Measurements from ENCODE around the gene DDX10. TPM values are rescaled to one million over a fixed set of nuclear protein-coding genes. Genes with fewer than 3 reads are reported as not detected.
A peak's percentile ranks its signal among the peaks of the same experiment; 100 is the strongest.

DDX10 gene
- total and polyA plus RNA-seq, 9 of the 15 experiments (the other 6 are each of a cell fraction or from before 2014, with no cell fraction given), result 33.9 to 94.6 (median 50.7) TPM

DNA sequence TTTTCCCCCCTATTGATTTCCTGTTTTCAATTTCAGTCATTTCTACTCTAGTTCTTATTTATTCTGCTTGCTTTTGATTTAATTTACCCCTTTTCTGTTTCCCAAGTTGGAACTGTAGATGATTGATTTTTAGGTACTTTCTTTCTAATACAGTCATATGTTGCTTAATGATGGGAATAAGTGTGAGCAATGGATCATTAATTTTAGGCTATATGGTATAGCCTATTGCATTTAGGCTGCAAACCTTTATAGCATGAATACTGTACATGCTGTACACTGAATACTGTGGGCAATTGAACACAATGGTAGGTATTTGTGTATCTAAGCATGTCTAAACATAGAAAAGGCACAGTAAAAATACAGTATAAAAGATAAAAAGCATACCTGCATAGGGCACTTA lies 44.9 kb downstream of the DDX10 start:
- no peak for DNase-seq (ENCODE audit: extremely low read depth in 1 of 4, low spot score in 3 of 4)
- Histone ChIP-seq H3K27me3 (ENCODE audit: control insufficient read depth in 2 of 2, insufficient read depth in 2 of 2, low read length in 2 of 2) (no peaks in the 10 kb centered on the region), H3K27ac (ENCODE audit: extremely low read depth, low read depth, low read length) (no peak overlapping the region), H2AFZ (ENCODE audit: low read depth, low read length) (no peak overlapping the region), H3K9ac (ENCODE audit: insufficient read depth in 1 of 2, low read depth in 2 of 2, low read length in 2 of 2) (no peak overlapping the region), H3K9me1 (ENCODE audit: control insufficient read depth, insufficient read depth, low read length) (no peaks in the 10 kb centered on the region), H3K4me1 (replicated peaks in 1 of 2; ENCODE audit: control insufficient read depth in 2 of 2, insufficient read depth in 2 of 2, low read length in 2 of 2) (0 out of 5 replicates have a peak, but pooled peaks cover 0 to 2% of the 10 kb centered on the region in 2 experiments), H3K4me3 (no peak overlapping the region), H3K4me2 (ENCODE audit: insufficient read depth, low read length) (no peak overlapping the region), H4K20me1 (replicated peaks; ENCODE audit: control insufficient read depth, insufficient read depth, low read length) (no peaks in the 10 kb centered on the region), H3K36me3 (ENCODE audit: control insufficient read depth, insufficient read depth, low read length) (peaks cover 80% of the 10 kb centered on the region), H3K79me2 (ENCODE audit: control insufficient read depth, insufficient read depth, low read length) (peaks cover 19% of the 10 kb centered on the region; the same call in 2 of the 3 replicates), H3K9me3 (replicated peaks; ENCODE audit: control insufficient read depth, insufficient read depth, low read depth, low read length) (peaks cover 3% of the 10 kb centered on the region; the same call in 1 of the 2 replicates)
- ATAC-seq, result no peak
- CTCF ChIA-PET (ENCODE audit: low intra/inter-chr PET ratio), result no interaction called here
- POLR2A ChIA-PET, result interaction anchor here (0.6 to 1.2 kb wide), 3 partner anchors 8 to 17 kb away, joined by 3 to 4 read pairs (median 3); no protein-coding TSS in a partner anchor
- in situ Hi-C loops (cut with MboI), result no loop called here
- FAIRE-seq, result no peak
- no TSS peak for BruUV-seq (replicated peaks)
- intact Hi-C loops (cut with micrococcal nuclease), result no loop called here
- TF ChIP-seq SIN3A (IDR thresholded peaks at IDR 0.05; ENCODE audit: borderline replicate concordance in 2 of 2, control insufficient read depth in 1 of 2, low read depth in 2 of 2, low read length in 2 of 2), result no peak

DNA sequence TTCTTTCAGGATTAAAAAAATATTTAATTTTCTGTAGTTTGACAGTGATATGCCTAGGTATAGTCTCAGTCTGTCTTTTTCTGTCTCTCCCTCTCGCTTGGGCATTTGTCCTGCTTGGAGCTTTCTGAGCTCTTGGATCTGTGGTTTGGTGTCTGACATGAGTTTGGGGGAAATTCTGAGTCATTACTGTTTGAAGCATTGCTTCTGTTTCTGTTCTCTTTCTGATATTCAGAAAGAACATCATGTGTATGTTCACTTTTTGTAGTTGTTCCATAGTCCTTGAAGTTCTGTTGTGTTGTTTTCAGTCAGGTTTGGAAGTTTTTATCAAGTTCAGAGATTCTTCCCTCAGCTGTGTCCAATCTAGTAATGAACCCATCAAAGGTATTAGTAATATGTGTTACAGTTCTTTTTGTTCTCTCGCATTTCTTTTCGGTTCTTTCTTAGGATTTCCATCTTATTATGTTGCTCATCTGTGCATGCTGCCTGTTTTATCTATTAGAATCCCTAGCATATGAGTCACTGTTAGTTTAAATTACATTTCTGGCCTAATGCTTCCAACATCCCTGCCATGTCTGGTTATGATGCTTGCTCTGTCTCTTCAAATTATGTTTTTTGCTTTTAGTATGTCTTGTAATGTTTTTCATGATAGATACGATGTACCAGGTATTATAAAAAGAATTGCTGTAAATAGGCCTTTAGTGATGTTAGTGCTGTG lies 48.4 kb downstream of the DDX10 start:
- no TSS peak for BruUV-seq (replicated peaks)
- ATAC-seq, result no peak
- CTCF ChIA-PET (ENCODE audit: low intra/inter-chr PET ratio), result interaction anchor here (0.6 kb wide), 1 partner anchor 497 kb away, joined by 3 read pairs; no protein-coding TSS in a partner anchor
- H4K20me1 ChIP-seq (replicated peaks; ENCODE audit: control insufficient read depth, insufficient read depth, low read length), result no peaks in the 10 kb centered on the region
- H3K27ac ChIP-seq (ENCODE audit: extremely low read depth, low read depth, low read length), result no peak overlapping the region
- no peaks in the 10 kb centered on the region; the same call in 1 of the 2 replicates for H3K9me3 ChIP-seq (replicated peaks; ENCODE audit: control insufficient read depth, insufficient read depth, low read depth, low read length)
- peaks cover 70% of the 10 kb centered on the region for H3K36me3 ChIP-seq (ENCODE audit: control insufficient read depth, insufficient read depth, low read length)
- H3K27me3 ChIP-seq (ENCODE audit: control insufficient read depth in 2 of 2, insufficient read depth in 2 of 2, low read length in 2 of 2), result no peaks in the 10 kb centered on the region
- in situ Hi-C loops (cut with MboI), result no loop called here
- H3K79me2 ChIP-seq (ENCODE audit: control insufficient read depth, insufficient read depth, low read length), result peaks cover 19% of the 10 kb centered on the region; the same call in 2 of the 3 replicates
- POLR2A ChIA-PET, result no interaction called here
- WGBS (ENCODE audit: insufficient coverage, low coverage, missing lambda C conversion rate), result 91% methylated on average over 4 of the region's 4 CpGs
- 0 out of 5 replicates have a peak, but pooled peaks cover 0 to 2% of the 10 kb centered on the region in 2 experiments for H3K4me1 ChIP-seq (replicated peaks in 1 of 2; ENCODE audit: control insufficient read depth in 2 of 2, insufficient read depth in 2 of 2, low read length in 2 of 2)
- no peak for DNase-seq (ENCODE audit: extremely low read depth in 1 of 4, low spot score in 3 of 4)
- no peaks in the 10 kb centered on the region for H3K9me1 ChIP-seq (ENCODE audit: control insufficient read depth, insufficient read depth, low read length)
- H3K4me2 ChIP-seq (ENCODE audit: insufficient read depth, low read length), result no peak overlapping the region
- TF ChIP-seq ETV1 (tag; conservative IDR thresholded peaks at IDR 0.05; ENCODE audit: low read depth) (no peak), SETDB1 (IDR thresholded peaks at IDR 0.05; ENCODE audit: low read length) (no peak), SRSF1 (IDR thresholded peaks at IDR 0.05; ENCODE audit: low read depth, low read length) (no peak), NR2C2 (CRISPR knock-in tag; IDR thresholded peaks at IDR 0.05) (no peak), NR2C2 (tag; IDR thresholded peaks at IDR 0.05) (no peak)
- FAIRE-seq, result peak; percentile 66
- no peak overlapping the region for H3K4me3 ChIP-seq
- intact Hi-C loops (cut with micrococcal nuclease), result no loop called here
- no peak overlapping the region for H2AFZ ChIP-seq (ENCODE audit: low read depth, low read length)
- no peak overlapping the region for H3K9ac ChIP-seq (ENCODE audit: insufficient read depth in 1 of 2, low read depth in 2 of 2, low read length in 2 of 2)
